GM06990 (cell line): ENCODE measurements around the gene TPPP.

Source experiments
- DNase-seq: peaks from one replicate; pipeline ENCODE4 v3.0.0-alpha.2; 2011; ENCODE audit not compliant: insufficient read length; ENCODE audit errors: extremely low read depth
- H3K27me3 ChIP-seq: replicated peaks from 2 replicates; pipeline ENCODE4 v1.6.0; 2011; ENCODE audit warnings: low read length; ENCODE audit not compliant: control insufficient read depth, insufficient read depth
- H3K36me3 ChIP-seq: 2 replicates; pipeline ENCODE4 v1.5.1; 2011; ENCODE audit warnings: low read length; ENCODE audit not compliant: control insufficient read depth, insufficient read depth
- H3K4me3 ChIP-seq: replicated peaks from 2 replicates; pipeline ENCODE4 v1.5.1; 2011; ENCODE audit warnings: low read depth, mild to moderate bottlenecking, control low read depth, low read length
- TF ChIP-seq, protein P1 (sequence below): IDR thresholded peaks from 2 replicates; pipeline ENCODE4 v1.5.1; 2011; ENCODE audit warnings: low read length, control low read depth, mild to moderate bottlenecking, inconsistent platforms; ENCODE audit not compliant: insufficient read depth, poor library complexity, severe bottlenecking

TPPP gene

DNA sequence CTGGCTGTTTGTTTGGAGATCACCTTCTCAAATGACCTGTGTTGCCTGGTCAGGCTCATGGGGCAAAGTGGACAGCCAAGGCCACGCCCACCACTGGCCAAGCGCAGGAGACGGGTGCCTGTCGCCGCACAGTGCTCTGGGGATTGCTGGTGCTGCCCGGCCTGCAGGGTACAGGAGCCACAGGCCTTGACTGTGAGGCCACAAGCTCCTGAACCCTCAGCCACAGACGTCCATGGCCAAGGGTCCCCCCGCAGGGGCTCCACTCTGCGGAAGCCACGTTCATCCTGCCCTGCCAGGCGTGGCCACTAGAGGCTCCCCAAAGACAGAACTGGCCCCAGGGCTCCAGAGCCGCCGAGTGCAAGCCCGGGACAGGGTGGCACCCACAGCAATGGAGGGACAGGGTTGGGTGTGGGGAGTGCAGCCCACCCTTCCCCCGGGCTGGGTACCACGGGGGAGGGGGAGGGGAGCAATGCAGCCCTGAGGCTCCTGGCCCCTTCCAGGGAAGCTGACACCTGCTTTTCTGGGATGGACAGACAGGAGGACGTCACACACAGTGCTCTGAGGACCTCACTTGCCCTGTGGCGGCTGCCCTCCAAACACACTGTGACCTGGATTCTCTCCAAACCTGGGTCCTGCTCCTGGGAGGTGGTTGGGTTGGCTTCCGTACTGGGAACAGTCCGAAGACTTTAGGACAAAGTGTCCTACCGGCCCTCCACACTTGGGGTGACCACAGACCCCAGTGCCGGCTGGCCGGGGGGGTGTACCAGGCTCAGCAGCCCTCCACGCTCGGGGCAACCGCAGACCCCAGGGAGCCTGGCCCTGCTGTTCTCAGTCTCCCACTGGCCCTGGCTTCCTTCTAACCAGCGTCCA lies 21.5 kb downstream of the TPPP start:
- H3K27me3 ChIP-seq = no peaks in the 10 kb centered on the region
- H3K36me3 ChIP-seq = 0 out of 2 replicates have a peak, but pooled peaks cover 2% of the 10 kb centered on the region
- TF ChIP-seq, protein P1, sequence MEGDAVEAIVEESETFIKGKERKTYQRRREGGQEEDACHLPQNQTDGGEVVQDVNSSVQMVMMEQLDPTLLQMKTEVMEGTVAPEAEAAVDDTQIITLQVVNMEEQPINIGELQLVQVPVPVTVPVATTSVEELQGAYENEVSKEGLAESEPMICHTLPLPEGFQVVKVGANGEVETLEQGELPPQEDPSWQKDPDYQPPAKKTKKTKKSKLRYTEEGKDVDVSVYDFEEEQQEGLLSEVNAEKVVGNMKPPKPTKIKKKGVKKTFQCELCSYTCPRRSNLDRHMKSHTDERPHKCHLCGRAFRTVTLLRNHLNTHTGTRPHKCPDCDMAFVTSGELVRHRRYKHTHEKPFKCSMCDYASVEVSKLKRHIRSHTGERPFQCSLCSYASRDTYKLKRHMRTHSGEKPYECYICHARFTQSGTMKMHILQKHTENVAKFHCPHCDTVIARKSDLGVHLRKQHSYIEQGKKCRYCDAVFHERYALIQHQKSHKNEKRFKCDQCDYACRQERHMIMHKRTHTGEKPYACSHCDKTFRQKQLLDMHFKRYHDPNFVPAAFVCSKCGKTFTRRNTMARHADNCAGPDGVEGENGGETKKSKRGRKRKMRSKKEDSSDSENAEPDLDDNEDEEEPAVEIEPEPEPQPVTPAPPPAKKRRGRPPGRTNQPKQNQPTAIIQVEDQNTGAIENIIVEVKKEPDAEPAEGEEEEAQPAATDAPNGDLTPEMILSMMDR = peak; percentile 91
- no peak overlapping the region for H3K4me3 ChIP-seq
- DNase-seq = no peak

DNA sequence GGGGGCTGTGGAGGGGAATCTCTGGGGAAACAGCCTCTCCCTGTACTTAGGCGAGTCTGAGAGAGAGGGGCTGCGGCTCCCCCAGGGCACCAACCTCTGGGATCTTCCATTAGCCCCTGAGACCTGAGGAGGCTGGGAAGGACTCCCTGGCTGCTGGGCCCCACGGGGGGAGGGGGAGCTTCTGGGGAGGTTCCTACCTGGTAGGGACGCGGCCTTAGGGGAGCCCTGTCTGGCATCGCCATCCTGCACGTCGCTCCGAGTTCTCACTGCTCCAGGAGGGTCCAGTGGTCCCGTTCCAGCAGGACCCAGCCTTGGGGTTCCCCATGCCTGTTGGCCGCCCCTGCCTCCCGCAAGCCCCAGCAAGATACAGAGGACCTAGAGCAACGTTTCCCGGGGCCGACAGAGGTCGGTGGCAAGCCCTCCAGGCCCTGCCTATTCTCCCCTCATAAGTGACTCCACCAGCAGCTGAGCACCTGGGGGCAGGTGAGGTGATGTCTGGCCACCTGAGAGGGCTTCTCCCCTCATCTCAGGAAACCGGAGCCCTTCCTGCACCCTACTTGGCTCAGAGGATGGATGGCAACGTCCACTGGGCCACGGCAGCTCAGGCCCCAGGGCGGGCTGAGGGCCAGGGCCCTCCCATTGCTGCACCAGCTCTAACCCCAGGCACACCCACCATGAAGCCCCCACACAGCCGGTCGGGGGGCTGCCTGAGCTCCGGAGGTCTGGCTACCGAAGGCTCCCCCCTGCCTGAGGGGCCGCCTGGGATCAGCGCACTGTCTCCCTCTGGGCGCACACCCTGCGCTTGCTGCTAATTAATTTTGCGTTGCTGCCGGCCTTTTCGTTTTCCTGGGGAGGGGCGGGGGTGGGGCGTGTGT lies 22.5 kb downstream of the TPPP start:
- TF ChIP-seq, protein P1 = no peak
- no peak overlapping the region for H3K4me3 ChIP-seq

DNA sequence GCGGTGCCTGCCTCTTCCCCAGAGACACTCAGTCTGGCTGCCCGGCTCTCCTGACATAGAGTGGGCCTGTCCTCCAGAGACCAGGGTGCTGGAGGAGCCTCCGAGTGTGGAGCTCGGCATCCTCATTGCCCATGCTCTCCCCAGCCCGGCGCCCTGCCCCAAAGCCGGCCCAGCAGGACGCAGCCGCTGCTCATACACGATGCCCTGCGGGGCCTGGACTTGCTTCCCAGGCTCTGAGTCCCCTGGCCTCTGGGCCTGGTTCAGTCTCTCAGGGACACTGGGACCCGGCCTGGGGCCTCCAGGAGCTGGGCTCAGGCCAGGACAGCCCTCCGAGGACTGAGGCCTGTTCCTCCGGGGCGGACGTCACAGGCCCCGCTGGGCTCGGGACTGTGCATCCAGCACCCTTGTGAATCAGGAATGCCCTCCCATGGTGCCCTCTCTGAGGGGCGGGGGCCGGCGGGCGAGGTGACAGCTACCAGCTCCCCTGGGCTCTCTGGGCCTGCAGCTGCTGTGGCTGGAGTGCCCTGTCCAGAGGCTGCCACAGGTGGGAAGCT lies 23.2 kb downstream of the TPPP start:
- TF ChIP-seq, protein P1 = no peak
- no peak for DNase-seq
- no peaks in the 10 kb centered on the region for H3K27me3 ChIP-seq
- H3K36me3 ChIP-seq = peaks cover 2% of the 10 kb centered on the region; the same call in 1 of the 2 replicates
- no peak overlapping the region for H3K4me3 ChIP-seq

More for the DNA sequence above, 22.5 kb downstream of the TPPP start:
- H3K27me3 ChIP-seq = no peaks in the 10 kb centered on the region
- H3K36me3 ChIP-seq = 0 out of 2 replicates have a peak, but pooled peaks cover 2% of the 10 kb centered on the region
- DNase-seq = no peak

DNA sequence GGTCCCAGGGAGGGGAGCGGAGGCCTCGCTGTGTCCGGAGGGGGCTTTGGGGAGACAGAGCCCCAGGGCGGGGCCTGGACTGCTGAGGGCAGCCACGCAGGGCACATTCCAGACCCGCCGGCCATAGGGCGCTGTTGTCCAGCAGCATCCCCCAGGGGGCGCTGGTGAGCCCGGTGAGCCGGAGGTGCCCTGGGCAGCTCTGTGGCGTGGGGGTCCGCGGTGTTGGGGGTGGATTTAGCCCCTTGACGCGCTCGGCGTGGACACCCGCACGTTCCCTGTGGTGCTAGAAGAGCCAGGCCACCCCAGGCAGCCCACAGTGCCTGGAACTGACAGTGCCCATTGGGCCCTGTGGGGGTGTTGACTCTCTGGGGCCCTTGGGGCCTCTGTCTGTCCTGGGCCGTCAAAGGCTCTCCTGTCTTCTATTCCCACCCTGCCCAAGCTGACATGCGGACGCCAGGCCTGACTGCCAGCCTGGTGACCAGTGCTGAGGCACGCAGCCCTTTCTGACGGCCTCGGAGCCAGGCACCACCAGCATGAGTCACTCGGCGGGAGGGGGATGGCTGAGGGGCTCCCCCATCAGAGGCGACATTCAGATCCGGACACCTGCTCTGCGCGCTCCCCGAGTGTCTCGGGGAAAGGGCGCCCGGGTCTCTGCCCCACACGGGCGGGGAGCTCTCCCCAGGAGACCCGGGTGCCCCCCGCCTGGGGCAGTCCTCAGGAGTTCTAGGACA lies 23.9 kb downstream of the TPPP start:
- peaks cover 3% of the 10 kb centered on the region for H3K36me3 ChIP-seq
- H3K27me3 ChIP-seq = no peaks in the 10 kb centered on the region
- no peak for DNase-seq
- TF ChIP-seq, protein P1 = peak; percentile 82
- no peak overlapping the region for H3K4me3 ChIP-seq

DNA sequence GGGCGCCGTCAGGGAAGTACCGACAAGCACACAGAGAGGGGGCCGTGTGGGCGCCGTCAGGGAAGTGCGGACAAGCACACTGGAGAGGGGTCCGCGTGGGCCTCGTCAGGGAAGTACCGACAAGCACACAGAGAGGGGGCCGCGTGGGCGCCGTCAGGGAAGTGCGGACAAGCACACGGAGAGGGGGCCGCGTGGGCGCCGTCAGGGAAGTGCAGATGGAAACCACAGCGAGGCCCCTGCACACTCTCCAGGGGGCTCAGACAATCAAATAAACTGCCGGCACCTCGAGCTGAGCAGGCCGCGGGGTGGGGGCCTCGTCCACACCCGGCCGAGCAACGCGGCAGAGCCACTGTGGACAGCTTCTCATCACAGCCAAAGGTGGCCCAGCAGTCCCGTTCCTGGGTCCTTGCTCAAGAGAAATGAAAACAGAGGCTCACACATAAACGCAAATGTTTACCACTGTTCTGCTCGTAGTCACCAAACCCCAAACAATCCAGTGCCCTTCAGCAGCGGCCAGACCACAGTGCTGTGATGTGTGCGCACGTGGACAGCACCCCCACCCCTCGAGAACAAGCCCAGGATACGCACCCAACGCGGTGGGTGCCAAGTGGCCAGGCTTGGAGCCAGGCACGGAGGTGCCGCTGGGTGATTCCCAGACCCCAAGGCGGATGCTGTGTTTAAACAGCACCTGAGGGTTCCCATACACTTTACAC lies 24.7 kb downstream of the TPPP start:
- Histone ChIP-seq H3K27me3 (no peaks in the 10 kb centered on the region), H3K36me3 (peaks cover 6% of the 10 kb centered on the region), H3K4me3 (no peak overlapping the region)
- TF ChIP-seq, protein P1 = no peak
- DNase-seq = no peak
